Heart right ventricle (tissue), 16 donors: ENCODE data around the gene BIRC7. TPM values are rescaled to one million over a fixed set of nuclear protein-coding genes. Genes with fewer than 3 reads are reported as not detected.

Experiments used
- ATAC-seq, 8 donors: fragments of 200-7000 bp; cut with Tn5 transposase; one replicate each; pipeline ENCODE4 v1.9.1; 2020; ENCODE audit warnings: mild to moderate bottlenecking in 8 of 8, moderate library complexity in 8 of 8, moderate number of reproducible peaks in 1 of 8
- DNase-seq, 2 donors: peaks; one replicate each; pipeline ENCODE4 v3.0.0-alpha.2; 2020
- H3K27ac ChIP-seq, 10 donors: fragments of 200-600 bp; sonication (generic) in 2 of 10; one replicate each; pipeline versions ENCODE4 v1.5.0 to v1.8.0; 2020 to 2022; ENCODE audit warnings: mild to moderate bottlenecking in 3 of 10
- H3K27me3 ChIP-seq, 7 donors: fragments of 200-600 bp; one replicate each; pipeline ENCODE4 v1.8.0; 2021 to 2022; ENCODE audit warnings: mild to moderate bottlenecking in 2 of 7
- H3K36me3 ChIP-seq, 9 donors: fragments of 200-600 bp; sonication (generic) in 1 of 9; one replicate each; pipeline versions ENCODE4 v1.5.0 to v1.8.0; 2020 to 2022; ENCODE audit warnings: mild to moderate bottlenecking in 2 of 9
- H3K4me1 ChIP-seq, 9 donors: fragments of 200-600 bp; sonication (generic) in 1 of 9; one replicate each; pipeline versions ENCODE4 v1.5.0 to v1.8.0; 2020 to 2022; ENCODE audit warnings: mild to moderate bottlenecking in 4 of 9
- H3K4me3 ChIP-seq, 10 donors: fragments of 200-600 bp; sonication (generic) in 2 of 10; one replicate each; pipeline versions ENCODE4 v1.5.0 to v1.8.0; 2020 to 2022; ENCODE audit warnings: mild to moderate bottlenecking in 7 of 10, moderate library complexity in 2 of 10
- H3K9me3 ChIP-seq, 11 donors: fragments of 200-600 bp in 10 of 11; sonication (generic) in 2 of 11; one replicate each; pipeline versions ENCODE4 v1.5.0 to v1.8.0; 2013 to 2022; ENCODE audit warnings: mild to moderate bottlenecking in 2 of 11, control low read depth in 1 of 11, moderate library complexity in 1 of 11
- WGBS, 2 donors: extraction: QIAGEN DNeasy Blood & Tissue Kit; methylation state at CpG; one replicate each; pipeline ENCODE4 v1.1.7; 2013; ENCODE audit warnings: inconsistent platforms in 1 of 2; 5-methylcytosine and 5-hydroxymethylcytosine counted together
- intact Hi-C, 10 donors: fragments of 100-400 bp; cut with DNase I; formaldehyde crosslinking; loops; one replicate each; pipeline versions ENCODE4 v1.11.1 to v1.14.2; 2022
- polyA plus RNA-seq, 2 donors: library from polyadenylated mRNA; stranded (reverse); fragments of 200-250 nt; gene quantifications; one replicate each; pipeline ENCODE4 v1.2.3, GENCODE V29; 2013
- total RNA-seq, 10 donors: library from RNA; stranded (reverse); fragmentation: NEBNext Ultra II Directional in 3 of 10; extraction: Animal tissue kit (Norgen Biotek cat#: 25700) in 3 of 10; gene quantifications; one replicate each; pipeline versions ENCODE4 v1.2.1 to v1.2.4, GENCODE V29; 2021 to 2023
- TF ChIP-seq, protein P1 (sequence below), 9 donors: fragments of 200-600 bp; sonication (generic) in 2 of 9; IDR thresholded peaks; one replicate each; pipeline versions ENCODE4 v1.5.0 to v1.8.0; 2021 to 2022; ENCODE audit warnings: antibody characterized with exemption in 9 of 9, mild to moderate bottlenecking in 5 of 9, moderate library complexity in 1 of 9
- donor health status: Arrhythmogenic right ventricular cardiomyopathy.
- donor health status: ischemic (EF 13 %, LVEDD 7.1; RV severe dilation, severe dysfunction).
- donor health status: healthy with polysubstance abuse.
- donor health status: DM: no; HTN: yes; CAD: no.
- donor health status: DM: no; HTN: no; CAD: no.
- donor health status: ischemic (EF 25% LVEDD 6.9; RV normal size, moderate dysfunction).
- donor health status: ischemic (EF 25% LVEDD 5.7; RV mildly dilated, moderate dysfunction).
- donor health status: healthy.
- donor health status: DM: yes; HTN: yes; CAD: no.
- donor health status: Ischemic cardiomyopathy.
- donor health status: ischemic (EF 35%, LVEDD 5.7; RV mildly dilated, moderate dysfunction).
- donor health status: nonischemic (EF 11% LVEDD 7.7; RV severe dilation, severe dysfunction).
- donor health status: DM: yes; HTN: yes; CAD: no.
- donor health status: PGD.
- donor health status: ischemic (EF 29% LVEDD 5.4; RV normal size, mild dysfunction).
- donor health status: nonischemic (EF 23%, LVEDD 6.1; RV moderate dilation, normal function).

BIRC7 gene
- total and polyA plus RNA-seq, 12 donors = 0.21 to 2.1 (median 0.37) TPM; not detected in 7

DNA sequence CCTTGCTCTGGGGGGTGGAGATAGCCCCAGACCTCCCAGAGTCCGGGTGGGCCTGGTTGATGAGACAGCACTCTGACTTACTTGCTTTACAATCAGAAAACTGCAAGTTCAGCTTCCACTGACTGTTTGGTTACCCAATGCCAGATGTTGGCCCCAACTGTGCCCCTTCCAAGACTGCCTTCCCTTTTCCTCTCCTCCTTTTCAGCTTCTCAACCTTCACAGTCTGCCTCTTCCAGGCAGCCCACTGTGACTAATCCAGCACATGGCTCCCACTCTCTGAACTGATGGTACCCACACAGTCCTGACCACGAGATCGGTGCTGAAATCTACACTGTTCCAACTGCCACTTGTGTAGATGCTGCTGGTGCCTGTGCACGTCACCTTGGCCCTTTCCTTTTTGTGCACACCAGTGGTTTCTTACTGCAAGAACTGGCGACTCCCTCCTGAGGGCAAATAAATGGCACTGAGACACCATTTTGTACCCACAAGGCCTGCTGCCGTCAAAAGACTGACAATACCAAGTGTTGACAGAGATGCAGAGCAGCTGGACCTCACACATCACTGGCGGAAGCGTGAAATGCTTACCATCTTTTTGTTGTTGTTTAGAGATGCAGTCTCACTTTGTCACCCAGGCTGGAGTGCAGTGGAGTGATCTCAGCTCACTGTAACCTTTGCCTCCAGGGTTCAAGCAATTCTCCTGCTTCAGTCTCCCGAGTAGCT, 35.1 kb downstream of the BIRC7 start:
- peaks cover 0 to 21% (median 16%) of the 10 kb centered on the region in 7 donors for H3K27me3 ChIP-seq
- intact Hi-C loops = loop anchor here in 1 of 10 donors (5.0 kb wide), 1 partner anchor 53 kb away; the partner anchor contains the start of gene YTHDF1
- H3K4me1 ChIP-seq = peaks cover 5 to 29% (median 21%) of the 10 kb centered on the region in 9 donors
- H3K36me3 ChIP-seq = peaks cover 0 to 9% (median 0%) of the 10 kb centered on the region in 9 donors
- no peak for DNase-seq
- 90 to 93% methylated on average over 9 of the region's 9 CpGs for WGBS, 2 donors
- no peaks in the 10 kb centered on the region for H3K9me3 ChIP-seq
- H3K27ac ChIP-seq = no peak overlapping the region
- ATAC-seq = no peak
- no peak overlapping the region for H3K4me3 ChIP-seq
- TF ChIP-seq, protein P1, sequence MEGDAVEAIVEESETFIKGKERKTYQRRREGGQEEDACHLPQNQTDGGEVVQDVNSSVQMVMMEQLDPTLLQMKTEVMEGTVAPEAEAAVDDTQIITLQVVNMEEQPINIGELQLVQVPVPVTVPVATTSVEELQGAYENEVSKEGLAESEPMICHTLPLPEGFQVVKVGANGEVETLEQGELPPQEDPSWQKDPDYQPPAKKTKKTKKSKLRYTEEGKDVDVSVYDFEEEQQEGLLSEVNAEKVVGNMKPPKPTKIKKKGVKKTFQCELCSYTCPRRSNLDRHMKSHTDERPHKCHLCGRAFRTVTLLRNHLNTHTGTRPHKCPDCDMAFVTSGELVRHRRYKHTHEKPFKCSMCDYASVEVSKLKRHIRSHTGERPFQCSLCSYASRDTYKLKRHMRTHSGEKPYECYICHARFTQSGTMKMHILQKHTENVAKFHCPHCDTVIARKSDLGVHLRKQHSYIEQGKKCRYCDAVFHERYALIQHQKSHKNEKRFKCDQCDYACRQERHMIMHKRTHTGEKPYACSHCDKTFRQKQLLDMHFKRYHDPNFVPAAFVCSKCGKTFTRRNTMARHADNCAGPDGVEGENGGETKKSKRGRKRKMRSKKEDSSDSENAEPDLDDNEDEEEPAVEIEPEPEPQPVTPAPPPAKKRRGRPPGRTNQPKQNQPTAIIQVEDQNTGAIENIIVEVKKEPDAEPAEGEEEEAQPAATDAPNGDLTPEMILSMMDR (IDR thresholded peaks at IDR 0.05) = no peak

DNA sequence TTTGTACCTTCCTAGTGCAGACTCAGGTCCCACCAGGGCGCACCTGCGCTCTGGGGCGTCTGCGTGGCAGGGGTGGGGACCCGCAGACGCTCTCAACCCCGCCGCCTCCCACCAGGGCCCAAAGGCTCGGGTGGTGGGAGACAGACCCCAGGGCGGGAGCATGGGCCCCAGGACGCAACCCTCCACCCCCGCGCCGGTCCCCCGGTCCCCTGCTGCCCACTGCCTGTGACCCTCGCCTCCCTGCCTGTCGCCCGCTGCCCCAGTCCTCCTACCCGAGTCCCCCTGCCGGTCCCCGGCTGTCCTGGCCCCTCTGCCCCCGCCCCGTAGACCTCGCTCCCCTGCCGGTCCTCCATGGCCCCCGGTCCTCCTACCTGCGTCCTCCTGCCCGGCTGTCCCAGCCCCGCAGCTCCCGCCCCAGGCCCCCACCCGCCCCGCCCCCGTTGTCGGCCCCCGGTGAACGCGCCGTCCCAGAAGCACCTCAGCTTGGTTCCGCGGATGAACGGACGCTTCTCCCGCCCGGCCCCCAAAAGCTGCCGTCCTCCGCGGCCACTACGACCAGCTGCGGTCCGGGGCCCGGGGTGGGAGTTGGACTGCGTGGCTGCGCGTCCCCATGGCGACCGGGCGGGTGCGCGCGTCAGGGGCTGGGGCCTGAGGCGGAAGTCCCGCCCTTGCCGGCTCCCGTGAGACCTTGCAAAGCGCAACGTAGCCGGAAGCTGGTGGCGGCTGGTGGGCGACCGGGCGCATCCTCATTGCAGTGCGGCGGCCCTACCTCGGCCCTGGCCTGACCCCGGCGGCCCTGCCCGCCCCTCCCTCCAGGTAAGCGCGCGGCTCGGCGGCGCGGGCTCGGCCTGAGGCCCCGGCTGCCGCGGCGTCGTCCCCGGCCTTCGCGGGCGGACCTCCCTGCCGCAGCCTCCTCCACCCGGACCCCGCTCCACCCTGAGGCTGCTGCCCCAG, 36.7 kb downstream of the BIRC7 start, which contains the start of gene ARFGAP1:
Gene ARFGAP1 (plus strand): TSS at position 709 of the 954 bp plus-strand sequence. CDS start 2,768 bp downstream, outside the sequence.
- peak within 1 kb of the TSS in 9 of 10 donors; percentile 58 to 84 (median 73) for H3K27ac ChIP-seq
- peaks cover 0 to 25% (median 2%) of the 10 kb centered on the region in 9 donors for H3K36me3 ChIP-seq
- no peaks in the 10 kb centered on the region for H3K9me3 ChIP-seq
- 1% methylated on average over 70 to 97 of the region's 97 CpGs for WGBS, 2 donors
- H3K27me3 ChIP-seq = peaks cover 0 to 8% (median 4%) of the 10 kb centered on the region in 7 donors
- DNase-seq (peak; percentile 91 to 92), ATAC-seq (peak; percentile 92 to 98 (median 98))
- intact Hi-C loops = loop anchor here in 1 of 10 donors (5.0 kb wide), 1 partner anchor 55 kb away; the partner anchor contains the start of gene YTHDF1
- H3K4me1 ChIP-seq = peaks cover 5 to 29% (median 21%) of the 10 kb centered on the region in 9 donors
- TF ChIP-seq, protein P1 (IDR thresholded peaks at IDR 0.05) = no peak
- peak within 1 kb of the TSS; percentile 76 to 98 (median 86) for H3K4me3 ChIP-seq

DNA sequence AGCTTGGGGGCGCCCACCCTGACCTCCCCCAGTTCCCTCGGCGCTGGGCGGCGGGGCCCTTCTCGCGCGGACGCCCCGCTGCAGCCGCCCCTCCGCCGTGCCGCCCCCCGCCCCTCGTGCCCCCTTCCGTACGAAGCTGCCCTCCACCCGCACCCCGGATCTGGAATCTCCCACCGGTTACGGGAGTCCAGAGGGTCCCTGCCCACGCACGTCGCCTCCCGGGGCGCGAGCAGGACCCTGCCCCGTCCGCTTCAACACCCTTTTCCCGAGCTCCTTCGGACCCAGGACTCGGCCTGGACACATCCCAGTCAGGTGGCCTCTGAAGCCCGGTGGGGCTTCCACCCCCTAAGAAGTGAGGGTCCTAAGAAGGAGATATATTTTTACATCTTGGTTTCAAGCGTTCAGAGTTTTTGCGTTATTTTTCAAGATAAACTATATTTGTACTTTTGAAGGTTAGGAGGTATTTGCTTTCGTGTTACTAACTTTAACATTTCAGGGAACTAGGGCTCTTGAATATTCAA, 37.4 kb downstream of the BIRC7 start:
- ATAC-seq (no peak), DNase-seq (no peak)
- TF ChIP-seq, protein P1 (IDR thresholded peaks at IDR 0.05) = no peak
- H3K4me1 ChIP-seq = peaks cover 5 to 29% (median 21%) of the 10 kb centered on the region in 9 donors
- peak overlapping the region; percentile 76 to 98 (median 86) for H3K4me3 ChIP-seq
- 0% methylated on average over 35 to 37 of the region's 37 CpGs for WGBS, 2 donors
- intact Hi-C loops = loop anchor here in 1 of 10 donors (5.0 kb wide), 1 partner anchor 56 kb away; the partner anchor contains the start of gene YTHDF1
- no peaks in the 10 kb centered on the region for H3K9me3 ChIP-seq
- H3K27me3 ChIP-seq = peaks cover 0 to under 1% (median 0%) of the 10 kb centered on the region in 7 donors
- H3K36me3 ChIP-seq = peaks cover 0 to 32% (median 7%) of the 10 kb centered on the region in 9 donors
- H3K27ac ChIP-seq = peak overlapping the region in 9 of 10 donors; percentile 58 to 84 (median 73)
